ENCODE measurements around the gene ROR2. TPM values are rescaled to one million over a fixed set of nuclear protein-coding genes. Genes with fewer than 3 reads are reported as not detected.

ROR2 gene
- total and polyA plus RNA-seq, 2 of the 13 experiments (the other 11 are each of a cell fraction or from before 2014, with no cell fraction given) = not detected

DNA sequence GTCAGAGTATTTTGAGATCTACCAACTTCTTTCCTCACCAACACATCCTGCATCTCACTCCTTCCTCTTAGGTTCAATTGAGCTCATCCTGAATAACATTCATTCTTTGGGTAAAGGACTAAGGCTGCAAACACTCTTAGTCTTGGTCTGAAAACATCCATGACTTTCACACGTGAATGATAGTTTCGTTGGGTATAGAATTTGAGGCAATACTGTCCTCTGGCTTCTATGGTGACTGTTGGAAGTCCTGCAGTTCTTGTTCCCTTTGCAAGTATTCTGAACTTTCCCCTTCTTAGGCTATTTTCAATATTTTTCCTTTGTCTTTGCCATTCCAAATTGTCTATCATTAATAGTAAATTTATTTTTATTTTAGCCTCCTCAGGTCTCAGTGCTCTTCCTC lies 185.4 kb downstream of the ROR2 start:
- H3K4me2 ChIP-seq (ENCODE audit: low read depth, low read length) = no peak overlapping the region
- H3K4me3 ChIP-seq (replicated peaks in 1 of 3; ENCODE audit: insufficient read depth in 1 of 3, low read depth in 2 of 3, low read length in 3 of 3) = no peak overlapping the region
- H3K9ac ChIP-seq (ENCODE audit: insufficient read depth, low read depth, low read length) = no peak overlapping the region
- H3K27ac ChIP-seq (ENCODE audit: extremely low read length, insufficient read depth, low read length) = no peak overlapping the region
- intact Hi-C loops (cut with micrococcal nuclease; ENCODE audit: unreplicated experiment) (no loop called here), in situ Hi-C loops (cut with HindIII; ENCODE audit: extremely low pct_ligation_motif_present, low pct_unique_long_range_greater_than_20kb) (no loop called here)
- ChIA-PET POLR2A (no interaction called here), CTCF (ENCODE audit: low intra/inter-chr PET ratio, low total read pairs) (no interaction called here)
- H3K79me2 ChIP-seq (ENCODE audit: insufficient read depth, low read length) = no peaks in the 10 kb centered on the region
- H2AFZ ChIP-seq (ENCODE audit: low read length) = no peak overlapping the region
- 0% methylated on average over 2 of the region's 2 CpGs for WGBS (ENCODE audit: low lambda C conversion rate)
- H3K4me1 ChIP-seq (ENCODE audit: insufficient read depth, low read length) = no peaks in the 10 kb centered on the region
- H3K9me3 ChIP-seq (ENCODE audit: low read length) = peaks cover 21% of the 10 kb centered on the region; the same call in 1 of the 2 replicates
- TF ChIP-seq MEIS2 (CRISPR knock-in tag; IDR thresholded peaks at IDR 0.05) (no peak), ZFP1 (CRISPR knock-in tag; IDR thresholded peaks at IDR 0.05) (peak; percentile 67; the same call in 1 of the 2 replicates), NRL (CRISPR knock-in tag; IDR thresholded peaks at IDR 0.05; ENCODE audit: borderline replicate concordance) (no peak)
- no peaks in the 10 kb centered on the region for H4K20me1 ChIP-seq (ENCODE audit: insufficient read depth, low read length)
- FAIRE-seq (no peak), DNase-seq (ENCODE audit: low spot score) (no peak), ATAC-seq (no peak)
- no peaks in the 10 kb centered on the region for H3K36me3 ChIP-seq (replicated peaks in 1 of 2; ENCODE audit: control insufficient read depth in 1 of 2, insufficient read depth in 2 of 2, low read length in 2 of 2)
- BruUV-seq (replicated peaks) = no TSS peak
- H3K27me3 ChIP-seq (ENCODE audit: control insufficient read depth in 1 of 2, insufficient read depth in 2 of 2, low read length in 2 of 2) = peaks cover 6 to 37% of the 10 kb centered on the region in 2 experiments; a peak in 4 of 5 replicates

DNA sequence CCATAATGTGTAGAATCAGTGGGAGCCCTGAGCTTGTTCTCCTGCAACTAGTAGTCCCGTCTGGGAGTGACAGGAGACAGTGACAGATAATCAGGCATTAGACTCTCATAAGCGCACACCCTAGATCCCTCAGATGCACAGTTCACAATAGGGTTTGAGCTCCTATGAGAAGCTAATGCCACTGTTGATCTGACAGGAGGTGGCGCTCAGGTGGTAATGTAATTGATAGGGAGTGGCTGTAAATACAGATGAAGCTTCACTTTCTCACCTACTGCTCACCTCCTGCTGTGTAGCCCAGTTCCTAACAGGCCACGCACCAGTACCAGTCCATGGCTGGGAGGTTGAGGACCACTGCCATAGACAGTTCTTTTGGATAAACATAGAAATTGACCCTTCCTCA lies 188.7 kb downstream of the ROR2 start:
- Histone ChIP-seq H3K36me3 (replicated peaks in 1 of 2; ENCODE audit: control insufficient read depth in 1 of 2, insufficient read depth in 2 of 2, low read length in 2 of 2) (no peaks in the 10 kb centered on the region), H3K27ac (ENCODE audit: extremely low read length, insufficient read depth, low read length) (no peak overlapping the region), H3K79me2 (ENCODE audit: insufficient read depth, low read length) (no peaks in the 10 kb centered on the region), H3K9ac (ENCODE audit: insufficient read depth, low read depth, low read length) (no peak overlapping the region), H3K9me3 (ENCODE audit: low read length) (peaks cover 21% of the 10 kb centered on the region; the same call in 1 of the 2 replicates), H3K4me2 (ENCODE audit: low read depth, low read length) (no peak overlapping the region), H2AFZ (ENCODE audit: low read length) (no peak overlapping the region), H3K27me3 (ENCODE audit: control insufficient read depth in 1 of 2, insufficient read depth in 2 of 2, low read length in 2 of 2) (peaks cover 0 to 9% of the 10 kb centered on the region in 2 experiments; a peak in 2 of 5 replicates), H4K20me1 (ENCODE audit: insufficient read depth, low read length) (no peaks in the 10 kb centered on the region), H3K4me3 (replicated peaks in 1 of 3; ENCODE audit: insufficient read depth in 1 of 3, low read depth in 2 of 3, low read length in 3 of 3) (no peak overlapping the region), H3K4me1 (ENCODE audit: insufficient read depth, low read length) (peaks cover 5% of the 10 kb centered on the region; the same call in 1 of the 2 replicates)
- ATAC-seq (no peak), DNase-seq (ENCODE audit: low spot score) (no peak), FAIRE-seq (no peak)
- POLR2A ChIA-PET = no interaction called here
- WGBS (ENCODE audit: low lambda C conversion rate) = 19% methylated on average over 4 of the region's 4 CpGs
- intact Hi-C loops (cut with micrococcal nuclease; ENCODE audit: unreplicated experiment) = no loop called here
- in situ Hi-C loops (cut with HindIII; ENCODE audit: extremely low pct_ligation_motif_present, low pct_unique_long_range_greater_than_20kb) = no loop called here
- BruUV-seq (replicated peaks) = no TSS peak
- no peak for TF ChIP-seq ZBTB8A (CRISPR knock-in tag; IDR thresholded peaks at IDR 0.05; ENCODE audit: borderline replicate concordance, low read depth)
- CTCF ChIA-PET (ENCODE audit: low intra/inter-chr PET ratio, low total read pairs) = no interaction called here
